Right ventricle myocardium inferior (tissue), 1 donor: ENCODE data around the gene FNIP2. TPM values are rescaled to one million over a fixed set of nuclear protein-coding genes. Genes with fewer than 3 reads are reported as not detected.
"Not testable (repeated sequence)": the region's sequence is repeated elsewhere in the genome, so short reads cannot be mapped to it uniquely, and the experiment has no call there.

Source experiments
- ATAC-seq: fragments of 200-7000 bp; cut with Tn5 transposase; one replicate; pipeline ENCODE4 v1.9.1; 2020; ENCODE audit warnings: mild to moderate bottlenecking, moderate library complexity
- DNase-seq: peaks from one replicate; pipeline ENCODE4 v3.0.0; 2021; ENCODE audit errors: missing footprints
- intact Hi-C: fragments of 100-400 bp; cut with DNase I; formaldehyde crosslinking; loops from one replicate; pipeline ENCODE4 v1.11.0; 2022
- total RNA-seq: library from RNA; stranded (reverse); fragmentation: NEBNext Ultra II Directional; extraction: Animal tissue kit (Norgen Biotek cat#: 25700); gene quantifications from one replicate; pipeline ENCODE4 v1.2.1, GENCODE V29; 2021
- donor health status: DM: no; HTN: yes; CAD: no; lungs with severe emphysema.

FNIP2 gene
- total RNA-seq, 1 donor from 2014 or later = 46.2 TPM

- intact Hi-C loops = no loop called here
- DNase-seq (no peak), ATAC-seq (no peak)
Observed at GRCh38 chr4:158948071-158948470, 179.2 kb downstream of the FNIP2 start.

DNA sequence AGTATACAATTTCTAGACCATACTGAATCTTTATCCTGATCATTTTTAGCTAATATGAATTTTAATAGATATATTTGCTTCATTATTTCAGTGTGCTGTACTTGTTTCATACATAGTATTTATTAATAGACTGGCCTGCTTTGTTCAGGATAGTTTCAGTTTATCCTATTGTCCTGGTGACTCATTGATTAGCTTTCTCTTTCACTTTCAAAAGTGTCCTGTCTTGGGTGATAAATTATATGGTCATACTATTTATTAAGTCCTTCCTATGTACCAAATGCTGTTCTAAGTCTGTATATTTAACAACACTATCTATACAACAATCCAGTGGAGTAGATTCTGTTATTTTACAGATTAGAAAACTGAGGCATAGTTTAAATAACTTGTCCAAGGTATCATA is 180.3 kb downstream of the FNIP2 start:
- intact Hi-C loops = no loop called here
- DNase-seq = no peak
- ATAC-seq = no peak

DNA sequence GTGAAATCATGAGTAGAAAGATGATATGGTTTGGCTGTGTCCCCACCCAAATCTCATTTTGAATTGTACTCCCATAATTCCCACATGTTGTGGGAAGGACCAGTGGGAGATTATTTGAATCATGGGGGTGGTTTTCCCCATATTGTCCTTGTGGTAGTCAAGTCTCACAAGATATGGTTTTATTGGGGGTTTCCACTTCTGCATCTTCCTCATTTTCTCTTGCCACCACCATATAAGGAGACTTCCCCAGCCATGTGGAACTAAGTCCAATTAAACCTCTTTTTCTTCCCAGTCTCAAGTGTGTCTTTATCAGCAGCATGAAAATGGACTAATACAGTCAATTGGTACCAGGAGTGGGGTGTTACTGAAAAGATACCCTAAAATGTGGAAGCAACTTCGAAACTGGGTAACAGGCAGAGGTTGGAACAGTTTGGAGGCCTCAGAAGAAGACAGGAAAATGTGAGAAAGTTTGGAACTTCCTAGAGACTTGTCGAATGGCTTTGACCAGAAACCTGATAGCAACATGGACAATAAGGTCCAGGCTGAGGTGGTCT is 183.5 kb downstream of the FNIP2 start:
- intact Hi-C loops, DNase-seq, ATAC-seq: not testable (repeated sequence)

DNA sequence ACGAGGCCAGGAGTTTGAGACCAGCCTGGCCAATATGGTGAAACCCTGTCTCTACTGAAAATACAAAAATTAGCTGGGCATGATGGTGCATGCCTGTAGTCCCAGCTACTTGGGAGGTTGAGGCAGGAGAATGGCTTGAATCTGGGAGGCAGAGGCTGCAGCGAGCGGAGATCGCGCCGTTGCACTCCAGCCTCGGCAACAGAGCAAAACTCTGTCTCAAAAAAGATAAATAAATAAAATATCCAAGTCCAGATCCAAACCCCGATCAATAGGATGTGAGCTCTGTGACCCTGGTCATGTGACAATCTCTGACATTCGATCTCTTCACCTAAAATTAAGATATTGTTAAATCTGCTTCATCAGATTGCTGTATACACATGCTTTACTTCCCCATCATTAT is 187.5 kb downstream of the FNIP2 start:
- intact Hi-C loops = not testable (repeated sequence)

DNA sequence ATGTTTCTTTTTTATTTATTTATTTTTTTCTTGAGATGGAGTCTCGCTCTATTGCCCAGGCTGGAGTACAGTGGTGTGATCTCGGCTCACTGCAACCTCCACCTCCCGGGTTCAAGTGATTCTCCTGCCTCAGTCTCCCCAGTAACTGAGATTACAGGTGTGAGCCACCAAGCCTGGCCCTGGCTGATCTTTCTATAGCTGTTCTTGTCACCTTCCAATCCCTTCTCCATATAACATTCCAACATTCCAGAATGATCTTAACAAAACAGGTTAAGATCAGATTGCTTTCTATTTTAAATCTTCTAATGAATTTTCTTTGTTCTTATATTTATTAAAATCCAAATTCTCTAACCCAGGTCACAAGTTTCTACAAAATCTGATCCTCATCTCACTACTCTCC is 188.1 kb downstream of the FNIP2 start:
- DNase-seq, ATAC-seq, intact Hi-C loops: not testable (repeated sequence)

More for the DNA sequence above, 187.5 kb downstream of the FNIP2 start:
- ATAC-seq, DNase-seq: not testable (repeated sequence)

Other genes with a start within 250 kb of the FNIP2 start
- gene RXFP1, start 247.1 kb upstream of the FNIP2 start, total RNA-seq = not detected
- gene C4orf46, start 97.1 kb upstream of the FNIP2 start, total RNA-seq = 3.7 TPM
- 383 TPM for gene ETFDH, start 96.7 kb upstream of the FNIP2 start, total RNA-seq
- gene PPID, start 45.6 kb upstream of the FNIP2 start, total RNA-seq = 33.4 TPM